ACC112 (cell line): Measurements from ENCODE around the gene SELENOH.

Experiments
- H2AFZ ChIP-seq: fragments of 200-600 bp; sonication (generic); one replicate; pipeline ENCODE4 v1.6.0; 2017; ENCODE audit warnings: antibody characterized with exemption, low read length; ENCODE audit not compliant: unreplicated experiment
- H3K27ac ChIP-seq: fragments of 200-600 bp; sonication (generic); 2 replicates; pipeline ENCODE4 v1.5.1; 2014; ENCODE audit warnings: low read depth, mild to moderate bottlenecking, antibody characterized with exemption, low read length, moderate library complexity
- H3K27me3 ChIP-seq: fragments of 200-600 bp; sonication (generic); 2 replicates; pipeline ENCODE4 v1.6.1; 2014; ENCODE audit warnings: mild to moderate bottlenecking, antibody characterized with exemption, low read length, moderate library complexity, mixed read lengths; ENCODE audit not compliant: insufficient read depth
- H3K36me3 ChIP-seq: fragments of 200-600 bp; sonication (generic); 2 replicates; pipeline ENCODE4 v1.6.1; 2016; ENCODE audit warnings: mild to moderate bottlenecking, antibody characterized with exemption, low read length, moderate library complexity, mixed read lengths; ENCODE audit not compliant: insufficient read depth
- H3K4me1 ChIP-seq: fragments of 200-600 bp; sonication (generic); one replicate; pipeline ENCODE4 v1.6.1; 2016; ENCODE audit warnings: low read length, mixed read lengths; ENCODE audit not compliant: insufficient read depth, unreplicated experiment, control insufficient read depth
- H3K4me3 ChIP-seq: fragments of 200-600 bp; sonication (generic); 2 replicates; pipeline ENCODE4 v1.5.1; 2014; ENCODE audit warnings: mild to moderate bottlenecking, low read depth, low read length
- H3K79me2 ChIP-seq: fragments of 200-600 bp; sonication (generic); one replicate; pipeline ENCODE4 v1.6.0; 2016; ENCODE audit warnings: low read length; ENCODE audit not compliant: control insufficient read depth, unreplicated experiment, insufficient read depth

The SELENOH gene

GRCh38 chr11:57745206-57745605 lies 3.9 kb downstream of the SELENOH start:
- H3K27me3 ChIP-seq = no peaks in the 10 kb centered on the region
- peaks cover 10% of the 10 kb centered on the region; the same call in 1 of the 2 replicates for H3K36me3 ChIP-seq
- H3K4me3 ChIP-seq = no peak overlapping the region

GRCh38 chr11:57746920-57747319 lies 5.6 kb downstream of the SELENOH start:
- H3K36me3 ChIP-seq = peaks cover 10% of the 10 kb centered on the region; the same call in 1 of the 2 replicates
- H2AFZ ChIP-seq = no peak overlapping the region
- no peaks in the 10 kb centered on the region for H3K27me3 ChIP-seq
- H3K27ac ChIP-seq = no peak overlapping the region
- peaks cover 10% of the 10 kb centered on the region for H3K79me2 ChIP-seq
- H3K4me3 ChIP-seq = no peak overlapping the region
- H3K4me1 ChIP-seq = peaks cover 6% of the 10 kb centered on the region

More at GRCh38 chr11:57745206-57745605, 3.9 kb downstream of the SELENOH start:
- no peak overlapping the region for H3K27ac ChIP-seq
- H3K4me1 ChIP-seq = peaks cover 13% of the 10 kb centered on the region
- peaks cover 14% of the 10 kb centered on the region for H3K79me2 ChIP-seq
- H2AFZ ChIP-seq = no peak overlapping the region

GRCh38 chr11:57751176-57751575 lies 9.9 kb downstream of the SELENOH start:
- Histone ChIP-seq H2AFZ (no peak overlapping the region), H3K4me3 (no peak overlapping the region), H3K36me3 (no peaks in the 10 kb centered on the region), H3K79me2 (no peaks in the 10 kb centered on the region), H3K27ac (no peak overlapping the region), H3K4me1 (no peaks in the 10 kb centered on the region), H3K27me3 (no peaks in the 10 kb centered on the region)

GRCh38 chr11:57751676-57752253 lies 10.5 kb downstream of the SELENOH start, which contains the start of gene BTBD18:
Gene BTBD18, minus strand, starts transcription at chr11:57751819. Its CDS starts 631 bp downstream, at chr11:57751188.
- Histone ChIP-seq H3K27me3 (no peaks in the 10 kb centered on the region), H3K27ac (no peak within 1 kb of the TSS), H3K4me1 (no peaks in the 10 kb centered on the region), H2AFZ (no peak within 1 kb of the TSS), H3K4me3 (no peak within 1 kb of the TSS), H3K36me3 (no peaks in the 10 kb centered on the region), H3K79me2 (no peaks in the 10 kb centered on the region)

GRCh38 chr11:57752954-57753353 lies 11.7 kb downstream of the SELENOH start:
- Histone ChIP-seq H3K4me1 (no peaks in the 10 kb centered on the region), H3K79me2 (no peaks in the 10 kb centered on the region), H3K36me3 (no peaks in the 10 kb centered on the region), H3K27me3 (no peaks in the 10 kb centered on the region), H3K27ac (no peak overlapping the region), H3K4me3 (no peak overlapping the region), H2AFZ (no peak overlapping the region)

- H2AFZ ChIP-seq = no peak overlapping the region
- H3K4me3 ChIP-seq = no peak overlapping the region
Observed at GRCh38 chr11:57758174-57758573, 16.9 kb downstream of the SELENOH start.

GRCh38 chr11:57761301-57762234 lies 20.3 kb downstream of the SELENOH start, which contains the start of gene CTNND1:
Gene CTNND1, plus strand, starts transcription at chr11:57761802. Its CDS starts 29,677 bp downstream, at chr11:57791479.
- H2AFZ ChIP-seq = peak within 1 kb of the TSS; percentile 92
- peaks cover 45% of the 10 kb centered on the region for H3K79me2 ChIP-seq

More at GRCh38 chr11:57758174-57758573, 16.9 kb downstream of the SELENOH start:
- Histone ChIP-seq H3K79me2 (peaks cover 11% of the 10 kb centered on the region), H3K36me3 (no peaks in the 10 kb centered on the region), H3K27ac (no peak overlapping the region), H3K4me1 (no peaks in the 10 kb centered on the region), H3K27me3 (no peaks in the 10 kb centered on the region)

GRCh38 chr11:57762235-57762861 lies 21.1 kb downstream of the SELENOH start:
- peaks cover 52% of the 10 kb centered on the region for H3K79me2 ChIP-seq
- peak overlapping the region; percentile 93 for H3K27ac ChIP-seq
- H3K4me3 ChIP-seq = peak overlapping the region; percentile 79
- no peaks in the 10 kb centered on the region for H3K27me3 ChIP-seq
- H3K4me1 ChIP-seq = peaks cover 17% of the 10 kb centered on the region
- no peaks in the 10 kb centered on the region for H3K36me3 ChIP-seq
- peak overlapping the region; percentile 82 for H2AFZ ChIP-seq

More at GRCh38 chr11:57761301-57762234, 20.3 kb downstream of the SELENOH start, which contains the start of gene CTNND1:
- Histone ChIP-seq H3K27ac (peak within 1 kb of the TSS; percentile 93), H3K4me1 (peaks cover 17% of the 10 kb centered on the region), H3K4me3 (peak within 1 kb of the TSS; percentile 79), H3K27me3 (no peaks in the 10 kb centered on the region), H3K36me3 (no peaks in the 10 kb centered on the region)

- H3K27me3 ChIP-seq = no peaks in the 10 kb centered on the region
- peaks cover 17% of the 10 kb centered on the region for H3K4me1 ChIP-seq
- no peaks in the 10 kb centered on the region for H3K36me3 ChIP-seq
- no peak overlapping the region for H3K27ac ChIP-seq
- peak overlapping the region; percentile 79 for H3K4me3 ChIP-seq
- no peak overlapping the region for H2AFZ ChIP-seq
- peaks cover 62% of the 10 kb centered on the region for H3K79me2 ChIP-seq
Observed at GRCh38 chr11:57763568-57763967, 22.3 kb downstream of the SELENOH start.

- peaks cover 67% of the 10 kb centered on the region for H3K79me2 ChIP-seq
- H3K4me1 ChIP-seq = peaks cover 17% of the 10 kb centered on the region
- H3K4me3 ChIP-seq = peak overlapping the region; percentile 79
- no peaks in the 10 kb centered on the region for H3K36me3 ChIP-seq
- no peak overlapping the region for H2AFZ ChIP-seq
- no peak overlapping the region for H3K27ac ChIP-seq
- H3K27me3 ChIP-seq = no peaks in the 10 kb centered on the region
Observed at GRCh38 chr11:57764021-57764420, 22.7 kb downstream of the SELENOH start.
